NCI-H2029 treated with DMSO at 0.1 percent for 48 hours (cell line): ENCODE measurements around the gene GP1BB.
"Not testable (repeated sequence)": the region's sequence is repeated elsewhere in the genome, so short reads cannot be mapped to it uniquely, and the experiment has no call there.

Experiments
- DNase-seq: peaks from one replicate; lab custom pipeline; 2025; lab: John Stamatoyannopoulos, UW

The GP1BB gene

GRCh38 chr22:19723232-19723982 lies at the start of gene GP1BB:
TSS of gene GP1BB (plus strand) at chr22:19723539. CDS start at chr22:19723570, 31 bp downstream.
- no peak for DNase-seq

- no peak for DNase-seq
These were observed 49.7 kb upstream of the GP1BB start for GRCh38 chr22:19673660-19674059.

- DNase-seq, result peak; percentile 92
These were observed 49.0 kb upstream of the GP1BB start for GRCh38 chr22:19674129-19674928.

- DNase-seq, result no peak
These were observed 48.4 kb upstream of the GP1BB start for GRCh38 chr22:19674929-19675253.

- no peak for DNase-seq
These were observed 47.9 kb upstream of the GP1BB start for GRCh38 chr22:19675428-19675827.

GRCh38 chr22:19676437-19676836 lies 46.9 kb upstream of the GP1BB start:
- not testable (repeated sequence) for DNase-seq

GRCh38 chr22:19678949-19679521 lies 44.3 kb upstream of the GP1BB start:
- no peak for DNase-seq

GRCh38 chr22:19679522-19680101 lies 43.7 kb upstream of the GP1BB start:
- DNase-seq, result no peak

GRCh38 chr22:19680287-19680881 lies 43.0 kb upstream of the GP1BB start:
- DNase-seq, result no peak

GRCh38 chr22:19680911-19681862 lies 42.2 kb upstream of the GP1BB start:
- DNase-seq, result no peak

GRCh38 chr22:19681863-19682245 lies 41.5 kb upstream of the GP1BB start:
- DNase-seq, result no peak

- no peak for DNase-seq
These were observed 36.4 kb upstream of the GP1BB start for GRCh38 chr22:19686946-19687345.

- no peak for DNase-seq
These were observed 35.6 kb upstream of the GP1BB start for GRCh38 chr22:19687561-19688300.

- no peak for DNase-seq
These were observed 34.7 kb upstream of the GP1BB start for GRCh38 chr22:19688301-19689290.

- no peak for DNase-seq
These were observed 33.9 kb upstream of the GP1BB start for GRCh38 chr22:19689408-19689807.

GRCh38 chr22:19691007-19691720 lies 32.2 kb upstream of the GP1BB start:
- no peak for DNase-seq

GRCh38 chr22:19691721-19692341 lies 31.5 kb upstream of the GP1BB start:
- no peak for DNase-seq

GRCh38 chr22:19693581-19693980 lies 29.8 kb upstream of the GP1BB start:
- DNase-seq, result no peak
